ENCODE measurements around the gene KIF26B.
"Not testable (repeated sequence)": the region's sequence is repeated elsewhere in the genome, so short reads cannot be mapped to it uniquely, and the experiment has no call there.

The KIF26B gene

DNA sequence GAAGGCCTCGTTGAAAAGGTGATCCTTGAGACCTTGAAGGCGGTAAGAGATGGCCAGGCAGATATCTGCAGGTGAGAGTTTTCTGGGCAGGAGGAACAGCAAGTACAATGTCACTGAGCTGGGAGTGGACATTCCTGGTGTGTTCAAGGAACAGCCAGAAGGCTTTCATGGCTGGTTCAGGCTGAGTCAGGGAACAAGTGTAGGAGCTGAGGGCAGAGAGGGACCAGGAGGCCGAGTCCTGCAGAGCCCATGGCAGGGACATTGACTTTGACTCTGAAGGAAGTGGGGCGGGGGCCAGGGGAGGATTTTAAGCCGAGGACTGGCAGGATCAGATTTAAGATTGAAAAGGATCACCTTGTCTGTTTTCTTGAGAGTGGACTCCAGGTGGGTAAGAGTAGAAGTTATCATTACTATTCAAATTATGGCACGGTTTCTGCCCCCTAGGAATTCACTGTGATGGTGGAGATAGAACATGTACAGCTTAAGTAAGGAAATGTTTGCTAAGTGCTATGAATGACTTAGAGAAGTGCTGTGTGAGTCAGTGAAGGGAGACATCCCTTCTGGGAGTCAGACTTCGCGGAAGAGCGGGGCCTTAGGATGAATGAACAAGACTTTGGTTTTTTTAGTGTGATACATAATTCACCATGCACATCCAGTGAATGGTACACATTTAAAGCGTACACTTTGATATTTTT is 202.3 kb downstream of the KIF26B start:
- no peak for DNase-seq (ENCODE audit: low spot score)

DNA sequence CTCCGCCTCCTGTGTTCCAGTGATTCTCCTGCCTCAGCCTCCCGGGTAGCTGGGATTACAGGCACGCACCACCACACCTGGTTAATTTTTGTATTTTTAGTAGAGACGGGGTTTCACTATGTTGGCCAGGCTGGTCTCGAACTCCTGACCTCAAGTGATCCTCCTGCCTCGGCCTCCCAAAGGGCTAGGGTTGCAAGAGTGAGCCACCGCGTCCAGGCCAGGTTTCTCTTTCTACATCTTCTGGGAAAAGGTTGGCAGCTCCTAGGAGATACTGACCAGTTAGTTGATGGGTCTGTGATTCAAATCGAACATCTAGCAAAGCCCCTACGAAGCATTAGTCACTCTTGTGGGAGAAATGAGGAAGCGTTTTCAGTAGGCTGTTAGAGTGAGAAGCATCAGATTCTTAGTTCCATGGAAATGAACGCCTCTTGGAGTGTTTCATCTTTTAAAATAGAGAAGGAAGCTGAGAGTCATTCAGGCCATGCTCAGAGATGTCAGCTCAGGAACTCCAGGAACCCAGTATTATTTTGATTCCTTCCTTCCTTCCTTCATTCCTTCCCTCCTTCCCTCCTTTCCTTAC is 204.4 kb downstream of the KIF26B start:
- DNase-seq (ENCODE audit: low spot score) = not testable (repeated sequence)

DNA sequence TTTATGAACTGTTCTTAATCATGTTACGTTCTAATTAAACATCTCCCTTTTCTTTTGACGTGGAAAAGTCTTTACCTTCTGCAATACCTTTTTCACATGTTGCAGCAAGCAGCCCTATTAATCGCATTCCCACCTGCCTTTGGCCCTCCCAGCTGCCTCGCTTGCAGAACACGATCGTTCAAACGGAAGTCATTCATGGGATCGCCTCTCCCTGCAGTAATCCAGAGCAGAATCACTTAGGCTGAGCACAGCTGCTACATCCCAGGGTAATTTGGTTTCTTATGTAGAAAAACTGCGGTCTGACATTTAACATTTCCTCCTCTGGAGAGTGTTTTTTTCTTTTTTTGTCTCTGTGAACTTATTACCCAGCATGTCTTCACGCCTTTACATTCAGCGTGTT is 206.3 kb downstream of the KIF26B start:
- no peak for DNase-seq (ENCODE audit: low spot score)

DNA sequence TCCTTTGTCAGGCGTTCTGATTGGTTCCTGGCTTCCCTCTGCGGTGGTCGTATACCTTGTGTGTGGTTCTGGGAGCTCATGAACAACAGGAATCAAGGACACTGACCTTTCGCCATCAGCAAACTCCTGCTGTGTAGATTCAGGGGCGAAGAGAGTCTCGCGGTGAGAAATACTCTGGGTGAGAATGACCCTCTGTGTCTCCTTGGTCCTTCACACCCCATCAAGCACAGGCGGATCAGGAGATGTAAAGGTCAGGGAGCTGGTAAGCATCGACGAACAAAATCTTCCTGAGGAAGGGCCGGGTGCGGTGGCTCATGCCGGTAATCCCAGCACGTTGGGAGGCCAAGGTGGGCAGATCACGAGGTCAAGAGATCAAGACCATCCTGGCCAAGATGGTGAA is 207.2 kb downstream of the KIF26B start:
- no peak for DNase-seq (ENCODE audit: low spot score)

DNA sequence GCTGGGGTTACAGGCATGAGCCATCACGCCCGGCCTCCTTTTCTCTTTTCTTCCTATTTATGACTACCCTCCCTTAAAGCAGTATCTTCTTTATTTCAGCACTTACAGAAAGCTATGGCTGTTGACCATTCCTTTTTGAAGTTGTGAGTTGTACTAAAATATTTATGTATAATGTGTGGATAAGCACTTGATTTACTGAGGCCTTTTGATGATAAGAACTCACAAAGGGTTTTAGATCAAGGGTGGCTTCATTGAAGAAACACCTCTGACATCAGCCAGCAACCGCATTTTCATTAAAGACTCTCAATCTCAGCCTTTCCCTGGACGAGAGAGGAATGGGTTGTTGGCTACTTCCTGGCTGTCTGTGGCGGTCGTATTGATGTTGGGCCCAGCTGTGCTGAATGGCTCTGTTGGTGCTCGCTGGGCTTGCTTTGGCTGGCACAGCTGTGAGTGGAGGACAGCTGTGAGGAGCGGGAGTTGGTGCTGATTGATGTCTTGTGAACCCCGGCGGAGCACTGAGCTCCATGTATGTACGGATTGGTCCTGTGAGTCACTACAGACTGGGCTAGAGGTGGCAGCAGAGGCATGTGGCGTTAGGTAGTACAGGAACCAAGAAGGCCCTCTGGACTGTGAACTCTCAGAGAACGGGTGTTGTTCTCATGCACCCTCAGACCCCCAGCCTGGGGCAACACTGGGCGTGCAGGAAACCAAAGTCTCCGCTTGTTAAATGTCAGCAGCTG is 208.8 kb downstream of the KIF26B start:
- no peak for DNase-seq (ENCODE audit: low spot score)

DNA sequence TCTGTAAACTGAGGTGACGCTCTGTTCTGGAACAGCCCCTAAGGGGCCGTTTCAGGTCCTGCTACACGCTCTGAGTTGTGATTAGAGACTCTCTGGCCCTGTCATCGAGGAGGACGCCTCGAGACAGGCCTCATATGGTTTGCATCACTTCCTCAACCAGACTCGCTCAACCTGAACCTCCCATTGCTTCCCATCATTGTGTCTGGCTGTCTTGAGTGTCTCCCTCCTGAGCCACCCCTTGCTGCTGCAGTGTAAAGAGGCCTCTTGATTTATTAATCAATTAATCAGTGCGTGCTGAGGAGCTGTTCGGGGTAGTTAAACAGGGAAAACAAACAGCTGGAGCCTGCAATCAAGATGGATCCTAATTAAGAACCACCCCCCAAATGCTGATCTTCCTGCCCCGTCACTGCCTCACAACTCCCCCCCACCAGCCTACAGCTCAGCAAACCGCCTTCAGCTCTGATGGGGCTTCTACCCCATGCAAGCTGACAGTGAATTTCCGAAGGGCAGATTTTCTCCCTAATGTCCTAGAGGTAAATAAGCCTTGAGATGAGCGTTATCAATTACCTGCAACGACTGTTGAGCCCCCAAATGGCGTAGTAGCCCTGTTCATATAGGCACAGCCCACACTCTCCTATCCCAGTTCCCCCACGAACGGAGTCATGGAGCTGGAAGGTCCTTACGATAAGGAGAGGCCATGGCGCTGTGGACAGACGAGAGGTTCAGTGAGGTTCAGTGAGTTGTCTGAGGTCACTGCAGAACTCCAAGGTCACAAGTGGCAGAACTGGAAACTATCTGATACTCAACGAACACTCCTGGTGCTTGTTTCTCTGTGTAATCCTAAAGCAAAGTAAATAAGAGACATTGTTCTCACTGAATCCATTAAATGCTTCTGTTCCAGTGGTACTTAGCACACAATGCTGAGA is 210.6 kb downstream of the KIF26B start:
- no peak for DNase-seq (ENCODE audit: low spot score)

DNA sequence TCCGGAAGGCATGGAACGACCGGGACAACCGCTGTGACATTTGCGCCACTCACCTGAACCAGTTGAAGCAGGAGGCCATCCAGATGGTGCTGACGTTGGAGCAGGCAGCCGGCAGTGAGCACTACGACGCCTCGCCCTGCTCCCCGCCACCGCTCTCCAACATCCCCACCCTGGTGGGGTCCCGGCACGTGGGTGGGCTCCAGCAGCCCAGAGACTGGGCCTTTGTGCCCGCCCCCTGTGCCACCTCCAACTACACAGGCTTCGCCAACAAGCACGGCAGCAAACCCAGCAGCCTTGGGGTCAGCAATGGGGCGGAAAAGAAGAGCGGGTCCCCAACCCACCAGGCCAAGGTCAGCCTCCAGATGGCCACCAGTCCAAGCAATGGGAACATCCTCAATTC is 212.1 kb downstream of the KIF26B start:
- no peak for DNase-seq (ENCODE audit: low spot score)

DNA sequence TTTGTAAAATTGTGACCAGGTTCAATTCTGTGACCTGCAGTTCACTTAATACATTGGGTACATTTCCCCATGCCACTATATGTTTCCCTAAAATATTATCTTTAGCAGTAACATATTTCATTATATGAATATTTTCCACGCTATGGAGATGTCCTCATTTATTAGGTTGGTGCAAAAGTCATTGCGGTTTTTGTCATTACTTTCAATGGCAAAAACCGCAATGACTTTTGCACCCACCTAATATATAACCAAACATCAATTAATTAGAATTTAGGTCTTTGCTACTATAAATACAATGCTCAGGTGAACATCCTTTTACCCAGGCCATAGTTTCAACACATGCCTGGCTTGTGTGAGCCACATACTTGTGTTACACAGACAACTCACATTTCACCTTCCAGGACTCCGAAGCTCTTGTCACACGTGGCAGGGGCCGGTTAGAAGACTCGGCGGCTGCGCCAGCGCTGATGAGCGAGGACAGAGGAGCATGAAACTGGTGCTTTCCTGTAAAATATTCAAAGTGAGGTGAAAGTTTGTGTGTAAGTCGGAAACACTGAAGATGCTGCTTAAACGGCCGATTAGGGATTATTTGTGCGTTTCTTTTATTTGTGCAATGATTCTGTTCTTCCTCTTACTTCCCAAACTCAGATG is 215.5 kb downstream of the KIF26B start:
- no peak for DNase-seq (ENCODE audit: low spot score)

DNA sequence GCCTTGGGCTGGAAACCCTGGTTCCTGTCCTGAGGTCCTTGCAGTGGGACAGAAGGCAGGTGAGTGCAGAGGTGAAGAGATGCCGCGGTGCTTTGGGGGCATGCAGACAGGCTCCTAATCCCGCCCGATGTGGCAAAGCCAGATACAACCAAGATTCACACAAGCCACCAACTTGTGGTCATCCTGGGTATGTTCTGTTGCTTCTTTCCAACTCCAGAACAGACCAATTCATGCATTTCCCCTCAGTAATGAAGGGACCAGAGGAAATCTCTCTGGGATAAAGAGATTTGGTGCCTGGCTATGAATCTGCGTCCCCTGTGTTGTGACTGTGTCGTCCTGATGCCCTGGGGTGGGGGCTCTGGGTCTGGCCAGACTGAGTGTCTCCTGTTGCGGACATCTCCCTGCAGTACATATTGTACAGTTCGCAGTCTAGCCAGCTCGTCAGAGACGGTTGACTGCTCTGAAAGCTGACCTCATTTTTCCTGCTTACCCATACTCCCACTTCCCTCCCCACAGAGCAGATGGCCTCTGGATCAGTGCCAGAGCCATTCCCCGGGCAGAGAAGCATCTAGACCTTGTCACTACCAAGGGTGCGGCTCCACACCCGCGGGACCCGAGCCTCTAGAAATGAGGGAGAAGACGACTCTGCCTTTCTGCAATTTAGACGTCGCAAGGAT is 216.3 kb downstream of the KIF26B start:
- no peak for DNase-seq (ENCODE audit: low spot score)

DNA sequence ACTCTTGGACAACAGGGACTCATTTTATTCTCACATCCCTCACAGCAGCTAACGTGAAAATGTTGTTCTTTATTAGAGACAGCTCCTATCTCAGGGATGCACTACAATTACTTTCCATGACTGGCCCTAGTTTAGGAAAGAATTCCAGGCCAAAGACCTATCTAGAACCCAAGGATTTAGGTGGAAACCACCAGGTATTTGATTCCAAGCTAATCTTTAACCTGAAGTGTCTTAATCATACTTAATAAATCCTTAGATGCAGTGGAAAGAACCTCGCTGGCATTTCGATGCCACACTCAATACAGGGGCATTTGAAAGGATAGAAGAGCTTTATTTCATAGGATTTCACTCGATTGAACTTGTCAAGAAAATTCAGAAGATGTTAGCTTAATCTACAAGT is 218.3 kb downstream of the KIF26B start:
- DNase-seq (ENCODE audit: low spot score) = no peak

DNA sequence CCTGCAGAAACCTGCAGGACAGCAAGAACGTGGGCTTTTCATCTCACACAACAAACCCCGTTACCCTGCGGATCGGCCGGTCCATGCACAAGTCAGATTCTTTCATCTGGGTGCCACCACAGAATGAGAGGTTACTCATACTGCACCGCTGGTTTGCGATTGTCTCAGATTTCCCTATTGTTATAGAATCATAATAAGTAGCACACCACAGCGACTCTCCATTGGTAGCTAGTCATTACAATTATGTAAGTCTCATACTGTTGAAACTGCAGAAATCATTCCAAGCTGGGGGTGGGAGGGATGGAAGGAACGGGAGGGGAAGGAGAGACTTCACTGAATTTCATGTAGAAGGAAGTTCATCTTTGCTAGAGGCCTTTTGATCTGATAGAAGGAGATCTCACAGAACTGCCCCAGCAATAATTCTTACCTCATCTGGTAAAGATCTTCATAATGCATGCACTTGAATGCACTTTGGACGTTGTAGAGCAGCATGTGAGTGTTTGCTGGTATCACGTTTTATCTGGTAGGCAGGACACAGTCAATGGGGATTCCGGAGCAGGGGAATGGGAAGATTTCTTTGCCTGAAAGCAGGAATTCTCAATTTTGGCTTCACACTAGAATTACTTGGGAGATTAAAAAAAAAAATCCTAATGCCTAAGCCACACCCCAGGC is 221.1 kb downstream of the KIF26B start:
- DNase-seq (ENCODE audit: low spot score) = peak; percentile 51

DNA sequence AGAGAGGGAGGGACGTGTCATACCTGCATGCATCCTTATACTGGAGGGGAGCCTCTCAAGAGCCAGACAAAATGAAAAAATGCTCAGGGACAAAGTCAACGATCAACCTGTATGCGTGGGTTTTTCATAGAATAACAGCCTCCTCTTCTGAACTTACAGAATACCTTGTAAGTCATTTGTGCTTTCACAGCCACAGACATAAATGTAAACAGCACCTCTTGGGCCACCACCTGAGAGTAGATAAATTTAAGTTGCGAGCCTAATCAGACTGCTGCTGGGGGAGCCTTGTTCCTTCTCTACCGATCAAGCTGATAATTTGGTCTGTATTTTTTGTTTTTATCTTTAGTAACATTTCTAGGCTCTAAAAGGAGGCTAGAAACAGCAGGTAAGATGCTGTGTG is 223.1 kb downstream of the KIF26B start:
- no peak for DNase-seq (ENCODE audit: low spot score)

DNA sequence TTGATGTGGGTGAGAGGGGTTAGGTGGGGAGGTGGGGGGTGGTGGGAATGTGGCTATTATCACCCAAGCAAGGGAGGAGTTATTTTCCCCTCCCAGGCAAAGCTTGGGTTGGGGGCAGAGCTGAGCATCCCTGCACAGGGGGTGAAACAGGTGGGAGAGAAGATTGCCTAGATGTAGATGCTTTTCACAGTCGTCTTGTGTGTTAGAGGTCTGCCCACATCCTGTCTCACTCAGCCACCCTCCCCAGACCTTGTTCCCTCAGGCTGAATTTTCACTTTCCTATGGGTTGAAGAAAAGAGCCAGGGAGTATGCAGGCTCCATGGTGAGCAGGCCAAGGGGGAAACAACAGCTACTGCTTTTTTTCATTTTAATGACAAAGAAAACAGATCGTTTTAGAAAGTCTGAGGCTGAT is 223.5 kb downstream of the KIF26B start:
- DNase-seq (ENCODE audit: low spot score) = no peak

DNA sequence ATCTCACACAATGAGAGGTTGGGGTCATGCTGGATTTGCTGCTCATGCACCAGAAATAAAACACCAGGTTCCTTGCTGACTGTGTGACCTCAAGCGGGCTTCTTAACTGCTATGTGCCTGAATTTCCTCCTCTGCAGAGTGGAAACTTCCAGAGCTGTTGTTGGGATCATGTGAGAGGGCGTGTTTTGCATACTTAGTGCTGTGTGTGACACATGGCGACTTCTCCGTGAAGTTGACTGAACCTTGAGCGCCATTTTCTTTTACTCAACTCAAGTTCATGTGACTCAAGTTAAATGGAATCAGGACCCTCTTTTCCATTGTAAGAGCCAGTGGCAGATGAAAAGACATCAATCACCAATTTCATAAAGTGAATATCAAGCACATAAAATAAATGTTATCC is 224.0 kb downstream of the KIF26B start:
- DNase-seq (ENCODE audit: low spot score) = no peak

DNA sequence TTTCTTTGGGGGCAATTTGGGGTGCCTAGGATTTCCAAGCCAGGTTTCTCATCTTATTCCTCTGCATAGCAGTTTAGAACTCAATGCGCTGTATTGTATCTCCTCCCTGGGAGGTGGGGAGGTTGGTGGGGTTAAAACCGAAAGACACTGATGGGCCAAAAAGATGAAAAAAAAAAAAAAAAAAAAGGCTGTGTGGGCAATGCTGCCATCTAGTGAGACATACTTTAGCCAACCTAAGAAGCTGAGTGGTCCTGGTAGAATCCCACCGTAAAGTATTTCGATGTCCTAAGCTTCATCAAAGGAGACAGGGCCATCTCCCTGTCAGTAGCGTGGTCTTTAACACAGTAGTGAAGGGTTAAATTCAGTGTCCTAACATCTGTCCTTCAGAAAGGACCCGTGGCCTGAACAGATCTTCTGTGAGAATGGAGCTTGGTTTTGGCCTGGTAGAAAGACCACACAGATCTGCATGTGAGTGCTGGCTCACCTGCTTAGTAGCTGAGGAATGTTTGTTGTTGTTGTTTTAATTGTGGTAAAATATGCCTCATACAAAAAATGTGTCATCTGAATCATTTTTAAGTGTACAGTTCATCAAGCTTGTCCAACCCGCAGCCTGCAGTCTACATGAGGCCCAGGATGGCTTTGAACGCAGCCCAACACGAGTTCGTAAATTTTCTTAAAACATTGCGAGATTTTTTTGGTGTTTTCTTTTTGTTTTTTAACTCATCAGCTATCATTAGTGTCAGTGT is 226.2 kb downstream of the KIF26B start:
- no peak for DNase-seq (ENCODE audit: low spot score)

DNA sequence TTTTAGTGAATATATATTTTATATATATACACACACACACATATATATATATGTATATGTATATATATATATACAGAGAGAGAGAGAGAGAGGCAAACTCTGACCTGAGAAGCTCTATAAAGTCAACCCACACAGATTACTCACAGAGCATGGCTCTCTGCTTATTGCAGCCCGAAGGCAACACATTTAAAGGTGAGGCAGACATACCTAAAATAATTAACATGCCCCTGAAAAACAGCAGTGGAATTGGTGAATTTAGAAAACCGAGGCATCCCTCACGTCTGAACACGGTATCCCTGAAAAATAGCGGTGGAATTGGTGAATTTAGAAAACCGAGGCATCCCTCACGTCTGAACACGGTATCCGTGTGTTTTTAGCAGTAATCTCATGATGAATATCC is 228.2 kb downstream of the KIF26B start:
- no peak for DNase-seq (ENCODE audit: low spot score)

DNA sequence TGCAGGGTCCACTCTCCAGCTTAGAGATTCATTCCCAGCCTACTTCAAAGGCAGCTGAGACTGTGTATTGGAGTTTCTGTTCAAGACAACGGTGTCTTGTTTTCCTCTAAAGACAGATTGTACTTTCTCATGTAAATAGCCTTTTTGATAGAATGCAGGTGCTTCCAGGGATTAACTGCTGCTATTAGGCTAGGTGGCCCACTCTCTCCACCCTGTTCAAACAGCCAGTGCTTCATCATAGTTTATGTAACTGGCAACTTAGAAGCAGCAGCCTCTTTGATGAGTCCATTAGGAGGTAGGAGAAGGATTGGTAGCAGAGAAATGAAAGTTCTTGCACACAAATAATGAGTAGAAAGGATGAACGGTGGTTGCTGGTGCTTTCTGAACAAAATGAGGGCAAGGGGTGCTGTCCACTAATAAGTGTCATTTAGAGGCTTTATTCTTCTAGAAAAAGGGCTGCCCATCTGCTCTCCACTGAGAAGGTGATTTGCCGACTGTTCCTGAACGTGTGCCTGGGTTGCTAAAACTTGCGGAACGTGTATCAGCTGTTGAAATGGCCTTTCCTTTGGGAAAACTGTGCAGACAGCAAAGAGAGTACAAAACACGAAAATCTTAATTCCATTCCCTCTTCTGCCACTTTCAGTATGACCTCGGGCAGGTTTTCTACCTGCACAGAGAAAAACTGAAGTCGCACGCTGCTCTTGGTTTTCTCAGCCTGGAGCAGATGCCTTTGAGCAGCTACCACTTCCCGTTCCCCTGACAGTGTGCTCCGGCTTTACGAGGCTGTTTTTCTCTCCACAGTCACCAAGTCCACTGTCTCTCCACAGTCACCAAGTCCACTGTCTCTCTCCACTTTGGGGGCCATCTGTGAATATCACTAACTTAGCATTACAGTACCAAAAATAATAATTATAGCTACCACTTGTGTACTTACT is 228.9 kb downstream of the KIF26B start:
- no peak for DNase-seq (ENCODE audit: low spot score)

DNA sequence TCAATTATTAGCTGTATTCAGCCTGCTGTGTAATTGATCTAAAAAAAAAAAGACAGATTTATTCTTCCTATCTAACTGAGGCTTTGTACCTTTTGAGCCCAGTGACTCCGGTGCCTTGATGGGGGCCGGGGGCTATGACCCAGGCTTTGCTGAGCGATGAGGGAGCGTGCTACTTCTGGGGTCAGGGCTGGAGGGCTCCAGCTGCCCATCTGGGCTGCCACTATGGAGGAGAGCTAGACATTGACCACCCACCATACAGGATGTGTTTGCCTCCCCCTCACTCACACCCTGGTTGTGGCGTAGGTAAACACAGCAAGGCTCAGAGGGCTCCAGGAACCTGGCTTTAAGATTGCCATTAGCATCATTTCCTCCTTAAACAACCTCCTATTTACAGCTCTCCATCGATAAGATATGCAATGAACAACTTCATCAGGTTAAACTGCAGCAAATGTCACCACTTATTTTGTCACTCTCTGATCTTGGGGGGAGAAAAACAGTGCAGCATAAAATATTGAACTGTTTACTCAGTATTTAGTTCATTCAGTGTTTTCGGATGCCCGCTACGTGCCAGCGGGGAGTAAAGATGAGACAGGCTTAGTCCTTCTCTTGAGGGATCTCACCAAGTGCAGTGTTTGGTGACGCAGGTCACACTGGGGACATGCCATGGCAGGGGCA is 231.6 kb downstream of the KIF26B start:
- DNase-seq (ENCODE audit: low spot score) = no peak

All from AG08395 (cell line).